HEK293 (cell line): ENCODE data around the gene TBCK.

Source experiments
- CTCF ChIA-PET: fragments of 350-600 bp; formaldehyde crosslinking; extraction: SDS; loops from one replicate; lab custom pipeline; 2021; ENCODE audit warnings: antibody characterized with exemption; lab: Yijun Ruan, JAX
- POLR2A ChIA-PET: fragments of 300-600 bp; formaldehyde crosslinking; extraction: SDS; loops from one replicate; lab custom pipeline; 2020; ENCODE audit warnings: antibody characterized with exemption, inconsistent platforms; lab: Yijun Ruan, JAX
- H3K27ac ChIP-seq: fragments of 200-500 bp; sonication (Bioruptor generic); 2 replicates; pipeline ENCODE4 v1.5.1; 2014; ENCODE audit warnings: low read depth, low read length, control low read depth, inconsistent platforms; ENCODE audit errors: extremely low read depth
- H3K36me3 ChIP-seq, 2 experiments: fragments of 200-500 bp in 1 of 2; sonication (Bioruptor generic) in 1 of 2; 1 replicate in 1 of 2; 2 replicates in 1 of 2; pipeline ENCODE4 v1.5.1; 2014 to 2017; ENCODE audit warnings: inconsistent platforms in 2 of 2, low read length in 2 of 2; ENCODE audit not compliant: control insufficient read depth in 2 of 2, insufficient read depth in 1 of 2
- H3K4me1 ChIP-seq: fragments of 200-500 bp; sonication (Bioruptor generic); 2 replicates; pipeline ENCODE4 v1.5.1; 2014; ENCODE audit warnings: mild to moderate bottlenecking, low read length, inconsistent platforms; ENCODE audit not compliant: control insufficient read depth, insufficient read depth
- H3K4me3 ChIP-seq: 2 replicates; pipeline ENCODE4 v1.5.1; 2011; ENCODE audit warnings: low read depth, mild to moderate bottlenecking, control low read depth, low read length, moderate library complexity
- H3K9me3 ChIP-seq: fragments of 200-500 bp; sonication (Bioruptor generic); 2 replicates; pipeline ENCODE4 v1.5.1; 2014; ENCODE audit warnings: low read depth, low read length, inconsistent platforms; ENCODE audit not compliant: control insufficient read depth, insufficient read depth
- BCL11B ChIP-seq: fragments of 450-650 bp; formaldehyde crosslinking; IDR thresholded peaks from 2 replicates; pipeline ENCODE4 v1.5.1; 2016; ENCODE audit warnings: low read depth, missing biosample characterization, missing genetic modification characterization
- ELK4 ChIP-seq: IDR thresholded peaks from 2 replicates; pipeline ENCODE4 v1.6.1; 2011; ENCODE audit warnings: mild to moderate bottlenecking, low read depth, low read length, borderline replicate concordance
- INSM2 ChIP-seq: fragments of 450-650 bp; formaldehyde crosslinking; IDR thresholded peaks from 2 replicates; pipeline ENCODE4 v1.5.1; 2016; ENCODE audit warnings: missing biosample characterization, missing genetic modification characterization
- KLF1 ChIP-seq: fragments of 450-650 bp; formaldehyde crosslinking; IDR thresholded peaks from 2 replicates; pipeline ENCODE4 v1.5.1; 2016; ENCODE audit warnings: missing biosample characterization, missing genetic modification characterization
- PATZ1 ChIP-seq: fragments of 450-650 bp; formaldehyde crosslinking; IDR thresholded peaks from 2 replicates; pipeline ENCODE4 v1.5.1; 2016; ENCODE audit warnings: missing biosample characterization, missing genetic modification characterization
- PBX3 ChIP-seq: sonication (generic); formaldehyde crosslinking; IDR thresholded peaks from 2 replicates; pipeline ENCODE4 v1.8.1; 2022; ENCODE audit warnings: mild to moderate bottlenecking, moderate library complexity, missing genetic modification reagents
- PRDM1 ChIP-seq: fragments of 450-650 bp; formaldehyde crosslinking; IDR thresholded peaks from 2 replicates; pipeline ENCODE4; 2016; ENCODE audit warnings: missing biosample characterization, missing genetic modification characterization
- SCRT2 ChIP-seq: fragments of 450-650 bp; formaldehyde crosslinking; IDR thresholded peaks from 2 replicates; pipeline ENCODE4 v1.5.1; 2016; ENCODE audit warnings: missing biosample characterization, missing genetic modification characterization
- ZBTB17 ChIP-seq: fragments of 450-650 bp; formaldehyde crosslinking; IDR thresholded peaks from 2 replicates; pipeline ENCODE4 v1.5.1; 2016; ENCODE audit warnings: missing biosample characterization, missing genetic modification characterization
- ZBTB49 ChIP-seq: fragments of 450-650 bp; formaldehyde crosslinking; IDR thresholded peaks from 2 replicates; pipeline ENCODE4 v1.5.1; 2016; ENCODE audit warnings: missing biosample characterization, missing genetic modification characterization, low read depth
- ZBTB7A ChIP-seq: fragments of 450-650 bp; formaldehyde crosslinking; IDR thresholded peaks from 2 replicates; pipeline ENCODE4 v1.5.1; 2016; ENCODE audit warnings: low read depth, missing biosample characterization, missing genetic modification characterization
- ZNF114 ChIP-seq: fragments of 450-650 bp; formaldehyde crosslinking; IDR thresholded peaks from 2 replicates; pipeline ENCODE4 v1.5.0; 2017; ENCODE audit warnings: missing biosample characterization, missing genetic modification characterization
- ZNF175 ChIP-seq: fragments of 450-650 bp; formaldehyde crosslinking; IDR thresholded peaks from 2 replicates; pipeline ENCODE4 v1.5.1; 2016; ENCODE audit warnings: missing biosample characterization, missing genetic modification characterization
- ZNF266 ChIP-seq: fragments of 450-650 bp; formaldehyde crosslinking; IDR thresholded peaks from 2 replicates; pipeline ENCODE4 v1.5.1; 2016; ENCODE audit warnings: missing biosample characterization, missing genetic modification characterization, low read depth
- ZNF362 ChIP-seq: fragments of 450-650 bp; formaldehyde crosslinking; IDR thresholded peaks from 2 replicates; pipeline ENCODE4 v1.5.1; 2016; ENCODE audit warnings: missing biosample characterization, missing genetic modification characterization
- ZNF404 ChIP-seq: fragments of 450-650 bp; formaldehyde crosslinking; IDR thresholded peaks from 2 replicates; pipeline ENCODE4 v1.5.1; 2017; ENCODE audit warnings: missing biosample characterization, missing genetic modification characterization
- ZNF423 ChIP-seq: fragments of 450-650 bp; formaldehyde crosslinking; IDR thresholded peaks from 2 replicates; pipeline ENCODE4 v1.5.1; 2016; ENCODE audit warnings: missing biosample characterization, missing genetic modification characterization
- ZNF48 ChIP-seq: fragments of 450-650 bp; formaldehyde crosslinking; IDR thresholded peaks from 2 replicates; pipeline ENCODE4 v1.5.1; 2016; ENCODE audit warnings: missing biosample characterization, missing genetic modification characterization
- ZNF624 ChIP-seq: fragments of 450-650 bp; formaldehyde crosslinking; IDR thresholded peaks from 2 replicates; pipeline ENCODE4 v1.5.1; 2017; ENCODE audit warnings: missing biosample characterization, missing genetic modification characterization
- ZNF677 ChIP-seq: fragments of 450-650 bp; IDR thresholded peaks from 2 replicates; pipeline ENCODE4 v1.5.0; 2018; ENCODE audit warnings: missing biosample characterization, mild to moderate bottlenecking, missing genetic modification characterization, moderate library complexity
- ZNF701 ChIP-seq: fragments of 450-650 bp; formaldehyde crosslinking; IDR thresholded peaks from 2 replicates; pipeline ENCODE4 v1.5.1; 2016; ENCODE audit warnings: missing biosample characterization, missing genetic modification characterization
- ZNF777 ChIP-seq: fragments of 450-650 bp; formaldehyde crosslinking; IDR thresholded peaks from 2 replicates; pipeline ENCODE4 v1.5.1; 2017; ENCODE audit warnings: missing biosample characterization, missing genetic modification characterization, borderline replicate concordance
- ZSCAN16 ChIP-seq: fragments of 450-650 bp; formaldehyde crosslinking; IDR thresholded peaks from 2 replicates; pipeline ENCODE4 v1.5.1; 2016; ENCODE audit warnings: missing biosample characterization, missing genetic modification characterization
- ZSCAN4 ChIP-seq: fragments of 450-650 bp; formaldehyde crosslinking; IDR thresholded peaks from 2 replicates; pipeline ENCODE4 v1.5.1; 2017; ENCODE audit warnings: missing biosample characterization, missing genetic modification characterization
- ZXDB ChIP-seq: fragments of 450-650 bp; formaldehyde crosslinking; IDR thresholded peaks from 2 replicates; pipeline ENCODE4 v1.5.1; 2016; ENCODE audit warnings: missing biosample characterization, missing genetic modification characterization

The TBCK gene

GRCh38 chr4:106194801-106195200 is 121.2 kb downstream of the TBCK start (continued):
- TF ChIP-seq ELK4, result no peak
- no peak for TF ChIP-seq ZSCAN16 (tag by site-specific recombination)
- TF ChIP-seq PRDM1 (tag by site-specific recombination), result no peak
- no peak for TF ChIP-seq INSM2 (tag by site-specific recombination)

GRCh38 chr4:106192131-106192530 is 123.9 kb downstream of the TBCK start:
- Histone ChIP-seq H3K27ac (no peak overlapping the region), H3K36me3 (no peaks in the 10 kb centered on the region), H3K4me3 (no peak overlapping the region)
- CTCF ChIA-PET, result no interaction called here
- no peak for TF ChIP-seq BCL11B (tag by site-specific recombination)
- TF ChIP-seq ZNF701 (tag by site-specific recombination), result no peak
- TF ChIP-seq ZBTB49 (tag by site-specific recombination), result no peak
- no peak for TF ChIP-seq PATZ1 (tag by site-specific recombination)
- TF ChIP-seq ZNF114 (tag by site-specific recombination), result no peak
- no peak for TF ChIP-seq SCRT2 (tag by site-specific recombination)
- TF ChIP-seq ZNF362 (tag by site-specific recombination), result no peak
- TF ChIP-seq ZNF175 (tag by site-specific recombination), result no peak
- TF ChIP-seq ZNF266, result no peak
- no peak for TF ChIP-seq ZNF48
- TF ChIP-seq ZNF404 (tag by site-specific recombination), result no peak
- TF ChIP-seq ZBTB7A, result no peak
- TF ChIP-seq, all 188 proteins: peak for 0
- POLR2A ChIA-PET, result no interaction called here
- no peaks in the 10 kb centered on the region for H3K9me3 ChIP-seq
- H3K4me1 ChIP-seq, result no peaks in the 10 kb centered on the region

- CTCF ChIA-PET, result no interaction called here
- H3K4me3 ChIP-seq, result no peak overlapping the region
- TF ChIP-seq KLF1 (tag by site-specific recombination) (no peak), ZBTB17 (no peak), ZNF175 (tag by site-specific recombination) (no peak), ZNF624 (tag by site-specific recombination) (no peak), ZXDB (tag by site-specific recombination) (no peak), ZNF266 (no peak), ZNF677 (tag by site-specific recombination) (no peak), ZNF423 (tag by site-specific recombination) (no peak), ZSCAN4 (no peak), PBX3 (CRISPR knock-in tag) (no peak), ZNF777 (tag by site-specific recombination) (no peak)
Observed at GRCh38 chr4:106186201-106186600, 129.8 kb downstream of the TBCK start.

More at GRCh38 chr4:106186201-106186600, 129.8 kb downstream of the TBCK start:
- no peaks in the 10 kb centered on the region for H3K4me1 ChIP-seq
- POLR2A ChIA-PET, result no interaction called here
- H3K36me3 ChIP-seq, result no peaks in the 10 kb centered on the region
- no peak overlapping the region for H3K27ac ChIP-seq
- H3K9me3 ChIP-seq, result no peaks in the 10 kb centered on the region
